H1 (cell line): Measurements from ENCODE around the gene SMIM13. TPM values are rescaled to one million over a fixed set of nuclear protein-coding genes. Genes with fewer than 3 reads are reported as not detected.

Experiments used
- CTCF ChIA-PET: fragments of 300-600 bp; sonication (Branson Sonifier 250); formaldehyde crosslinking; loops from one replicate; lab custom pipeline; 2021; ENCODE audit not compliant: partially characterized antibody; lab: Charles Lee
- POLR2A ChIA-PET: fragments of 300-600 bp; sonication (Branson Sonifier 250); formaldehyde crosslinking; loops from one replicate; lab custom pipeline; 2021; ENCODE audit warnings: inconsistent platforms; ENCODE audit not compliant: partially characterized antibody; lab: Charles Lee
- DNase-seq, 2 experiments: peaks; one replicate each; pipeline versions ENCODE4 v3.0.0 to v3.0.0-alpha.2; 2010 to 2022; ENCODE audit warnings: low spot score in 2 of 2, low read depth in 1 of 2, mixed read lengths in 1 of 2
- FAIRE-seq: peaks from 2 replicates; lab custom pipeline; 2011; peaks lifted over from hg19 to GRCh38; lab: Jason Lieb, UNC
- H2AFZ ChIP-seq: 2 replicates; pipeline ENCODE4 v1.8.1; 2012; ENCODE audit warnings: low read length, inconsistent platforms
- H2AK5ac ChIP-seq: 2 replicates; pipeline ENCODE4 v1.6.1; 2013; ENCODE audit warnings: low read depth, low read length
- H2BK120ac ChIP-seq: replicated peaks from 2 replicates; pipeline ENCODE3; 2013; ENCODE audit warnings: low read depth, low read length, inconsistent platforms
- H2BK12ac ChIP-seq: 2 replicates; pipeline ENCODE4 v1.6.1; 2013; ENCODE audit warnings: low read depth, low read length
- H2BK15ac ChIP-seq: 2 replicates; pipeline ENCODE4 v1.6.1; 2013; ENCODE audit warnings: low read length
- H2BK20ac ChIP-seq: 2 replicates; pipeline ENCODE4 v1.6.1; 2013; ENCODE audit warnings: low read length
- H2BK5ac ChIP-seq: 2 replicates; pipeline ENCODE4 v1.6.1; 2013; ENCODE audit warnings: low read depth, low read length
- H3K14ac ChIP-seq: 2 replicates; pipeline ENCODE4 v1.6.1; 2013; ENCODE audit warnings: inconsistent platforms; ENCODE audit not compliant: insufficient read length
- H3K18ac ChIP-seq: 2 replicates; pipeline ENCODE4 v1.6.1; 2013; ENCODE audit warnings: low read length; ENCODE audit errors: extremely low read depth
- H3K23ac ChIP-seq: 2 replicates; pipeline ENCODE4 v1.6.1; 2013; ENCODE audit warnings: inconsistent platforms; ENCODE audit not compliant: insufficient read length
- H3K23me2 ChIP-seq: 2 replicates; pipeline ENCODE4 v1.6.1; 2013; ENCODE audit warnings: low read depth, low read length
- H3K27ac ChIP-seq: 2 replicates; pipeline ENCODE4 v1.6.1; 2011; ENCODE audit warnings: low read depth, low read length, inconsistent platforms
- H3K27me3 ChIP-seq, 4 experiments: replicated peaks in 1 of 4; 1 replicate in 1 of 4; 2 replicates in 3 of 4; pipeline versions ENCODE4 v1.6.1 to v1.8.1; 2011 to 2013; ENCODE audit warnings: low read length in 3 of 4, mild to moderate bottlenecking in 3 of 4, inconsistent platforms in 2 of 4, mixed read lengths in 2 of 4, moderate library complexity in 1 of 4; ENCODE audit not compliant: control insufficient read depth in 3 of 4, insufficient read depth in 3 of 4; ENCODE audit errors: extremely low read depth in 1 of 4
- H3K36me3 ChIP-seq, 4 experiments: 2 replicates each; pipeline versions ENCODE4 v1.6.1 to v1.8.1; 2011 to 2013; ENCODE audit warnings: mild to moderate bottlenecking in 4 of 4, low read length in 3 of 4, moderate library complexity in 2 of 4, control low read depth in 1 of 4, inconsistent platforms in 1 of 4; ENCODE audit not compliant: insufficient read depth in 4 of 4, control insufficient read depth in 2 of 4
- H3K4ac ChIP-seq: replicated peaks from 2 replicates; pipeline ENCODE3; 2013; ENCODE audit warnings: low read length, low read depth, mixed read lengths, inconsistent platforms; ENCODE audit not compliant: insufficient read length
- H3K4me1 ChIP-seq, 4 experiments: replicated peaks in 1 of 4; 1 replicate in 1 of 4; 2 replicates in 3 of 4; pipeline versions ENCODE4 v1.6.1 to v1.8.1; 2011 to 2013; ENCODE audit warnings: low read length in 3 of 4, inconsistent platforms in 2 of 4, mixed read lengths in 1 of 4; ENCODE audit not compliant: insufficient read depth in 4 of 4, control insufficient read depth in 3 of 4
- H3K4me2 ChIP-seq, 2 experiments: 2 replicates each; pipeline versions ENCODE4 v1.6.1 to v1.8.1; 2011 to 2013; ENCODE audit warnings: low read depth in 2 of 2, low read length in 2 of 2, control low read depth in 1 of 2, inconsistent platforms in 1 of 2, mild to moderate bottlenecking in 1 of 2; ENCODE audit not compliant: insufficient read depth in 1 of 2
- H3K4me3 ChIP-seq, 4 experiments: fragments of 200-600, 300-600 bp in 1 of 4; sonication (generic), shearing (Covaris generic), sonication (Bioruptor Twin) in 1 of 4; 2 replicates each; pipeline versions ENCODE4 v1.5.1 to v1.8.1; 2011 to 2016; ENCODE audit warnings: low read length in 4 of 4, low read depth in 3 of 4, control low read depth in 2 of 4, inconsistent platforms in 2 of 4, mild to moderate bottlenecking in 2 of 4, mixed read lengths in 1 of 4, moderate library complexity in 1 of 4; ENCODE audit not compliant: insufficient read depth in 2 of 4; ENCODE audit errors: extremely low read depth in 1 of 4
- H3K56ac ChIP-seq: replicated peaks from 2 replicates; pipeline ENCODE3; 2013; ENCODE audit warnings: low read depth, mild to moderate bottlenecking, mixed read lengths, low read length, inconsistent platforms; ENCODE audit not compliant: insufficient read length
- H3K79me1 ChIP-seq: 2 replicates; pipeline ENCODE4 v1.6.1; 2013; ENCODE audit warnings: low read depth, low read length, control low read depth
- H3K79me2 ChIP-seq, 2 experiments: 2 replicates each; pipeline versions ENCODE4 v1.6.1 to v1.8.1; 2012 to 2013; ENCODE audit warnings: low read length in 2 of 2, mild to moderate bottlenecking in 2 of 2, inconsistent platforms in 1 of 2; ENCODE audit not compliant: insufficient read depth in 2 of 2, control insufficient read depth in 1 of 2
- H3K9ac ChIP-seq, 4 experiments: replicated peaks in 1 of 4; 1 replicate in 1 of 4; 2 replicates in 3 of 4; pipeline versions ENCODE4 v1.6.1 to v1.8.1; 2011 to 2013; ENCODE audit warnings: low read depth in 3 of 4, low read length in 3 of 4, control low read depth in 2 of 4, mild to moderate bottlenecking in 2 of 4, moderate library complexity in 2 of 4, inconsistent platforms in 1 of 4; ENCODE audit errors: extremely low read depth in 1 of 4
- H3K9me3 ChIP-seq, 2 experiments: 2 replicates each; pipeline versions ENCODE4 v1.6.1 to v1.8.1; 2012 to 2013; ENCODE audit warnings: mild to moderate bottlenecking in 2 of 2, moderate library complexity in 2 of 2, control low read depth in 1 of 2, inconsistent platforms in 1 of 2, low read depth in 1 of 2, low read length in 1 of 2, mixed read lengths in 1 of 2; ENCODE audit not compliant: insufficient read depth in 2 of 2
- H4K20me1 ChIP-seq, 2 experiments: replicated peaks in 1 of 2; 2 replicates each; pipeline versions ENCODE3 to v1.8.1; 2011 to 2013; ENCODE audit warnings: inconsistent platforms in 2 of 2, low read length in 2 of 2, mild to moderate bottlenecking in 1 of 2; ENCODE audit not compliant: insufficient read depth in 2 of 2, control insufficient read depth in 1 of 2
- H4K5ac ChIP-seq: 2 replicates; pipeline ENCODE4 v1.6.1; 2013; ENCODE audit warnings: low read length, low read depth, mixed read lengths, inconsistent platforms; ENCODE audit not compliant: insufficient read length
- H4K8ac ChIP-seq: 2 replicates; pipeline ENCODE4 v1.8.0; 2013; ENCODE audit warnings: mild to moderate bottlenecking, moderate library complexity, low read length, inconsistent platforms; ENCODE audit not compliant: insufficient read depth; ENCODE audit errors: extremely low read depth
- H4K91ac ChIP-seq: replicated peaks from 2 replicates; pipeline ENCODE3; 2013; ENCODE audit warnings: low read length, mixed read lengths, inconsistent platforms; ENCODE audit not compliant: insufficient read length
- BRCA1 ChIP-seq: IDR thresholded peaks from 2 replicates; pipeline ENCODE4 v1.6.1; 2012; ENCODE audit warnings: low read depth, low read length, improper control_type of control experiment
- CBX5 ChIP-seq: fragments of 300-800, 300-1000 bp; sonication (generic); IDR thresholded peaks from 2 replicates; pipeline ENCODE4 v1.7.1; 2016; ENCODE audit warnings: antibody characterized with exemption, low read length, low read depth
- EP300 ChIP-seq, 2 experiments: IDR thresholded peaks; 1 replicate in 1 of 2; 2 replicates in 1 of 2; pipeline ENCODE4 v1.6.1; 2011 to 2012; ENCODE audit warnings: low read depth in 2 of 2, low read length in 2 of 2, mild to moderate bottlenecking in 2 of 2, borderline replicate concordance in 1 of 2, inconsistent platforms in 1 of 2, moderate library complexity in 1 of 2
- EZH2 ChIP-seq: fragments of 200-600 bp; sonication (generic); IDR thresholded peaks from 2 replicates; pipeline ENCODE4 v1.7.1; 2012; ENCODE audit warnings: low read depth, mild to moderate bottlenecking, moderate library complexity, low read length, inconsistent platforms; ENCODE audit not compliant: severe bottlenecking
- FOSL1 ChIP-seq: IDR thresholded peaks from 2 replicates; pipeline ENCODE4 v1.6.1; 2011; ENCODE audit warnings: mild to moderate bottlenecking, low read depth, low read length, moderate library complexity; ENCODE audit not compliant: insufficient read depth
- NANOG ChIP-seq: IDR thresholded peaks from 2 replicates; pipeline ENCODE4 v1.6.1; 2011; ENCODE audit warnings: low read length, low read depth, mild to moderate bottlenecking, inconsistent platforms; ENCODE audit not compliant: insufficient read depth, poor library complexity, severe bottlenecking
- POLR2A ChIP-seq, 2 experiments: IDR thresholded peaks; 1 replicate in 1 of 2; 2 replicates in 1 of 2; pipeline ENCODE4 v1.6.1; 2011; ENCODE audit warnings: low read depth in 2 of 2, low read length in 2 of 2, mild to moderate bottlenecking in 2 of 2; ENCODE audit errors: control extremely low read depth in 1 of 2
- SAP30 ChIP-seq: fragments of 300-600 bp; sonication (generic); IDR thresholded peaks from 2 replicates; pipeline ENCODE4 v1.7.1; 2012; ENCODE audit warnings: low read length, moderate library complexity, mild to moderate bottlenecking, inconsistent platforms; ENCODE audit not compliant: insufficient read depth, insufficient replicate concordance
- SIX5 ChIP-seq: IDR thresholded peaks from 2 replicates; pipeline ENCODE4 v1.6.1; 2011; ENCODE audit warnings: mild to moderate bottlenecking, low read depth, low read length
- WGBS, 2 experiments: shearing (Covaris generic) in 1 of 2; methylation state at CpG; one replicate each; pipeline versions ENCODE4 v1.1.6 to v1.1.7; 2013 to 2015; ENCODE audit warnings: low lambda C conversion rate in 2 of 2, mixed read lengths in 2 of 2, inconsistent platforms in 1 of 2, low coverage in 1 of 2, missing lambda C conversion rate in 1 of 2; ENCODE audit not compliant: insufficient replicate concordance in 2 of 2, insufficient coverage in 1 of 2, insufficient read length in 1 of 2; ENCODE audit errors: extremely low coverage in 1 of 2, missing lambda C conversion rate in 1 of 2; 5-methylcytosine and 5-hydroxymethylcytosine counted together
- polyA plus RNA-seq, 7 experiments: library from polyadenylated mRNA; depleted of rRNA in 3 of 7; stranded (reverse) in 5 of 7; unstranded in 2 of 7; fragments of >200 nt in 5 of 7; fragments of 200-250 nt in 2 of 7; gene quantifications; 1 replicate in 5 of 7; 2 replicates in 1 of 7; 4 replicates in 1 of 7; pipeline versions ENCODE4 v1.2.1 to v1.2.3, GENCODE V29; 2011 to 2013; ENCODE audit warnings: missing spikeins in 2 of 7, mixed read lengths in 2 of 7
- total RNA-seq: library from RNA; stranded (reverse); fragmentation: NEBNext Ultra II Directional; extraction: Animal tissue kit (Norgen Biotek cat#: 25700); gene quantifications from 2 replicates; pipeline ENCODE4 v1.2.1, GENCODE V29; 2021
- TF ChIP-seq, protein P1 (sequence below): IDR thresholded peaks from 2 replicates; pipeline ENCODE4 v1.6.1; 2011; ENCODE audit warnings: low read length, improper control_type of control experiment
- TF ChIP-seq, protein P2 (sequence below): IDR thresholded peaks from 2 replicates; pipeline ENCODE4 v1.6.1; 2012; ENCODE audit warnings: low read length, inconsistent platforms

Gene SMIM13
- total and polyA plus RNA-seq, 2 of the 8 experiments (the other 6 are each of a cell fraction or from before 2014, with no cell fraction given): 1.7 to 10.6 TPM

DNA sequence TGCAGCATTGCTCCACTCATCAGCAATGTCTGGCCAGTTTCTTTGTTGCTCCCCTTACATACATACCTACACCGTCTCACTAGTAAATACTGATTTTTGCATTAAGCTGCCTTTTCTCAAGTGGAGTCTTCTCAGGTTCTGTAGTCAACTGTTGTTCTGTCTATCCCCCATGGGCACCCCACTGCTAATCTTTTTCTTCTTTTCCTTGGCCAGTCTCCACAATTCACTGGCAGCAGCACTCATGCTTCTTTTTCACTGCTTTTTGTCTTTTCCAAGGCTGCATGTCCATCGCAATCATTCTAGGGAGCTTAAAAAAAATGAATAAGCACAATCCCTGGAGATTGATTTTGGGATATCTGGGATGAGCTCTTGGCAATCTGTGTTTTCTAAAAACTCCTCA is 28.2 kb downstream of the SMIM13 start:
- no peaks in the 10 kb centered on the region for H3K23me2 ChIP-seq
- H2AFZ ChIP-seq: no peak overlapping the region
- H3K4me2 ChIP-seq: no peak overlapping the region
- H3K27ac ChIP-seq: no peak overlapping the region
- H3K4me3 ChIP-seq: no peak overlapping the region
- no peak overlapping the region for H3K9ac ChIP-seq
- no peak overlapping the region for H4K91ac ChIP-seq
- no peak overlapping the region for H2BK20ac ChIP-seq
- H2AK5ac ChIP-seq: no peak overlapping the region
- DNase-seq (no peak), FAIRE-seq (no peak)
- no peak overlapping the region for H3K4ac ChIP-seq
- H3K27me3 ChIP-seq: no peaks in the 10 kb centered on the region
- ChIA-PET CTCF (interaction anchor here (0.6 to 1.2 kb wide), 2 partner anchors 374 to 642 kb away, joined by 3 read pairs; no protein-coding TSS in a partner anchor), POLR2A (no interaction called here)
- peaks cover 0 to 5% (median 2%) of the 10 kb centered on the region in 4 experiments; a peak in 3 of 7 replicates for H3K4me1 ChIP-seq
- no peak overlapping the region for H4K5ac ChIP-seq
- H3K79me1 ChIP-seq: no peaks in the 10 kb centered on the region; the same call in 1 of the 2 replicates
- peaks cover 0 to 49% of the 10 kb centered on the region in 2 experiments; a peak in 2 of 4 replicates for H3K79me2 ChIP-seq
- H3K56ac ChIP-seq: no peak overlapping the region
- no peaks in the 10 kb centered on the region for H3K9me3 ChIP-seq
- no peak overlapping the region for H4K8ac ChIP-seq
- H3K36me3 ChIP-seq: no peaks in the 10 kb centered on the region
- peaks cover 0 to 5% of the 10 kb centered on the region in 2 experiments for H4K20me1 ChIP-seq
- WGBS, 2 experiments: 93% methylated on average over 2 of the region's 2 CpGs; no CpG with 5 or more reads in 1 of the 2 experiments
- H3K18ac ChIP-seq: no peak overlapping the region
- H3K23ac ChIP-seq: no peak overlapping the region
- no peak overlapping the region for H2BK15ac ChIP-seq
- H3K14ac ChIP-seq: no peak overlapping the region
- H2BK120ac ChIP-seq: no peak overlapping the region
- no peak overlapping the region for H2BK5ac ChIP-seq
- H2BK12ac ChIP-seq: no peak overlapping the region
- no peak for TF ChIP-seq EZH2
- no peak for TF ChIP-seq BRCA1
- no peak for TF ChIP-seq CBX5
- TF ChIP-seq, protein P1, sequence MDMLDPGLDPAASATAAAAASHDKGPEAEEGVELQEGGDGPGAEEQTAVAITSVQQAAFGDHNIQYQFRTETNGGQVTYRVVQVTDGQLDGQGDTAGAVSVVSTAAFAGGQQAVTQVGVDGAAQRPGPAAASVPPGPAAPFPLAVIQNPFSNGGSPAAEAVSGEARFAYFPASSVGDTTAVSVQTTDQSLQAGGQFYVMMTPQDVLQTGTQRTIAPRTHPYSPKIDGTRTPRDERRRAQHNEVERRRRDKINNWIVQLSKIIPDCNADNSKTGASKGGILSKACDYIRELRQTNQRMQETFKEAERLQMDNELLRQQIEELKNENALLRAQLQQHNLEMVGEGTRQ: no peak
- TF ChIP-seq FOSL1: no peak
- TF ChIP-seq SIX5: no peak
- TF ChIP-seq EP300 (IDR thresholded peaks at IDR 0.05; ENCODE audit: borderline replicate concordance in 1 of 2, low read depth in 2 of 2, low read length in 2 of 2): no peak
- TF ChIP-seq POLR2A (IDR thresholded peaks at IDR 0.05; ENCODE audit: control extremely low read depth in 1 of 2, low read depth in 2 of 2, low read length in 2 of 2): no peak
- TF ChIP-seq SAP30: no peak
- TF ChIP-seq, protein P2, sequence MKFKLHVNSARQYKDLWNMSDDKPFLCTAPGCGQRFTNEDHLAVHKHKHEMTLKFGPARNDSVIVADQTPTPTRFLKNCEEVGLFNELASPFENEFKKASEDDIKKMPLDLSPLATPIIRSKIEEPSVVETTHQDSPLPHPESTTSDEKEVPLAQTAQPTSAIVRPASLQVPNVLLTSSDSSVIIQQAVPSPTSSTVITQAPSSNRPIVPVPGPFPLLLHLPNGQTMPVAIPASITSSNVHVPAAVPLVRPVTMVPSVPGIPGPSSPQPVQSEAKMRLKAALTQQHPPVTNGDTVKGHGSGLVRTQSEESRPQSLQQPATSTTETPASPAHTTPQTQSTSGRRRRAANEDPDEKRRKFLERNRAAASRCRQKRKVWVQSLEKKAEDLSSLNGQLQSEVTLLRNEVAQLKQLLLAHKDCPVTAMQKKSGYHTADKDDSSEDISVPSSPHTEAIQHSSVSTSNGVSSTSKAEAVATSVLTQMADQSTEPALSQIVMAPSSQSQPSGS: no peak
- no peak for TF ChIP-seq NANOG
